ENCODE measurements around the gene SNAI3. TPM values are rescaled to one million over a fixed set of nuclear protein-coding genes. Genes with fewer than 3 reads are reported as not detected.

SNAI3 gene
- polyA plus RNA-seq, 12 donors: 3.6 to 8.6 (median 6.6) TPM; not detected in 2

GRCh38 chr16:88651989-88652761 is 34.1 kb downstream of the SNAI3 start:
- no peak for DNase-seq

- no peak for DNase-seq
Observed at GRCh38 chr16:88651276-88651988, 34.9 kb downstream of the SNAI3 start.

GRCh38 chr16:88650749-88651275 is 35.5 kb downstream of the SNAI3 start, which contains the start of gene CYBA:
Gene CYBA (minus strand): TSS chr16:88651053. CDS start chr16:88651013, 40 bp downstream.
- DNase-seq: no peak

GRCh38 chr16:88649924-88650748 is 36.2 kb downstream of the SNAI3 start:
- no peak for DNase-seq

- no peak for DNase-seq
Observed at GRCh38 chr16:88649195-88649923, 36.9 kb downstream of the SNAI3 start.

GRCh38 chr16:88647178-88648070 is 38.9 kb downstream of the SNAI3 start:
- no peak for DNase-seq

- no peak for DNase-seq
Observed at GRCh38 chr16:88646345-88647034, 39.8 kb downstream of the SNAI3 start.

GRCh38 chr16:88645941-88646340 is 40.4 kb downstream of the SNAI3 start:
- no peak for DNase-seq

GRCh38 chr16:88645455-88645854 is 40.9 kb downstream of the SNAI3 start:
- DNase-seq: no peak

GRCh38 chr16:88643644-88643932 is 42.7 kb downstream of the SNAI3 start:
- no peak for DNase-seq

- DNase-seq: no peak
Observed at GRCh38 chr16:88642881-88643643, 43.2 kb downstream of the SNAI3 start.

GRCh38 chr16:88640498-88641247 is 45.6 kb downstream of the SNAI3 start:
- DNase-seq: no peak

GRCh38 chr16:88640039-88640495 is 46.2 kb downstream of the SNAI3 start:
- no peak for DNase-seq

- DNase-seq: no peak
Observed at GRCh38 chr16:88639231-88640038, 46.9 kb downstream of the SNAI3 start.

GRCh38 chr16:88638323-88639230 is 47.7 kb downstream of the SNAI3 start, which contains the start of gene IL17C:
Gene IL17C (plus strand): TSS chr16:88638572. CDS start chr16:88638642, 70 bp downstream.
- DNase-seq: no peak
